ENCODE results near the gene RSAD2. TPM values are rescaled to one million over a fixed set of nuclear protein-coding genes. Genes with fewer than 3 reads are reported as not detected.

The RSAD2 gene
- total RNA-seq, 6 donors from 2014 or later: 8.4 to 20.0 (median 11.0) TPM

DNA sequence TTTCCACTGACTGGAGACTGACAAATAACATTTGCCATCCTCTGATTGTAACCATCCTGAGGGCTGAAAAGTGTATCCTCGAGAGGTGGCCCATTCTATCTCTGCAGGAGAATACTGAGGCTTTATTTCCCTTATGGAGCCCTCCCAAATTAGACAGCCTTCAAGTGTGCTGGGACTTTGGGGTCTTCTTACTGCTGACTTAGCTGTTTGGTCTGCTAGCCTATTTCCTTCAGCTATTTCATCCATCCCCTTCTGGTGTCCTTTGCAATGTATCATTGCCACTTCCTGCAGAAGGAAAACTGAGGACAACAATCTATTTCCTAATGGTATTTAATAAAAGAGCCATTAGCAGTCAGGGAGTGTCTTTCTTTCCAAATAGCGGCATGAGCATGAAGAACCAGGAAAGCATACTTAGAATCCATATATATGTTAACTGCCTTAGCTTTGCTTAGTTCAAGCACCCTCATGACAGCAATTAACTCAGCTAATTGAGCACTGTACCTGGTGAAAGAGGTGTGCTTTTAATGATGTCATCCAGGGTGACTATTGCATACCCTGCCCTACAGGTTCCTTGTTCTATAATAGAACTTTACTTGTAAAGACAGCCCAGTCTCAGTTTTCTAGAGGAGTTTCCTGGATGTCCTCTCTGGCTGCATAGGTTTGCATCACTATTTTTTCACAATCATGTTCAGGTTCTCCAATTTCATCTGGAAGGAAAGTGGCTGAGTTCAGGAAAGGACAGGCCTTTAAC is 35.9 kb upstream of the RSAD2 start:
- WGBS, 2 donors: 76 to 79% methylated on average over 2 of the region's 2 CpGs
- H3K27ac ChIP-seq: no peak overlapping the region
- no peaks in the 10 kb centered on the region for H3K27me3 ChIP-seq
- no peak for DNase-seq
- H3K9me3 ChIP-seq: peaks cover 41 to 66% (median 49%) of the 10 kb centered on the region in 4 donors
- peaks cover 0 to 7% (median 4%) of the 10 kb centered on the region in 4 donors for H3K36me3 ChIP-seq
- H3K4me1 ChIP-seq: no peaks in the 10 kb centered on the region
- H3K4me3 ChIP-seq: no peak overlapping the region
- ATAC-seq (ENCODE audit: low FRiP score in 2 of 2): no peak
- TF ChIP-seq POLR2AphosphoS5 (IDR thresholded peaks at IDR 0.05): no peak
- no peak for TF ChIP-seq EP300 (IDR thresholded peaks at IDR 0.05)
- TF ChIP-seq, protein P1, sequence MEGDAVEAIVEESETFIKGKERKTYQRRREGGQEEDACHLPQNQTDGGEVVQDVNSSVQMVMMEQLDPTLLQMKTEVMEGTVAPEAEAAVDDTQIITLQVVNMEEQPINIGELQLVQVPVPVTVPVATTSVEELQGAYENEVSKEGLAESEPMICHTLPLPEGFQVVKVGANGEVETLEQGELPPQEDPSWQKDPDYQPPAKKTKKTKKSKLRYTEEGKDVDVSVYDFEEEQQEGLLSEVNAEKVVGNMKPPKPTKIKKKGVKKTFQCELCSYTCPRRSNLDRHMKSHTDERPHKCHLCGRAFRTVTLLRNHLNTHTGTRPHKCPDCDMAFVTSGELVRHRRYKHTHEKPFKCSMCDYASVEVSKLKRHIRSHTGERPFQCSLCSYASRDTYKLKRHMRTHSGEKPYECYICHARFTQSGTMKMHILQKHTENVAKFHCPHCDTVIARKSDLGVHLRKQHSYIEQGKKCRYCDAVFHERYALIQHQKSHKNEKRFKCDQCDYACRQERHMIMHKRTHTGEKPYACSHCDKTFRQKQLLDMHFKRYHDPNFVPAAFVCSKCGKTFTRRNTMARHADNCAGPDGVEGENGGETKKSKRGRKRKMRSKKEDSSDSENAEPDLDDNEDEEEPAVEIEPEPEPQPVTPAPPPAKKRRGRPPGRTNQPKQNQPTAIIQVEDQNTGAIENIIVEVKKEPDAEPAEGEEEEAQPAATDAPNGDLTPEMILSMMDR (IDR thresholded peaks at IDR 0.05): no peak
- TF ChIP-seq POLR2A (IDR thresholded peaks at IDR 0.05): no peak

DNA sequence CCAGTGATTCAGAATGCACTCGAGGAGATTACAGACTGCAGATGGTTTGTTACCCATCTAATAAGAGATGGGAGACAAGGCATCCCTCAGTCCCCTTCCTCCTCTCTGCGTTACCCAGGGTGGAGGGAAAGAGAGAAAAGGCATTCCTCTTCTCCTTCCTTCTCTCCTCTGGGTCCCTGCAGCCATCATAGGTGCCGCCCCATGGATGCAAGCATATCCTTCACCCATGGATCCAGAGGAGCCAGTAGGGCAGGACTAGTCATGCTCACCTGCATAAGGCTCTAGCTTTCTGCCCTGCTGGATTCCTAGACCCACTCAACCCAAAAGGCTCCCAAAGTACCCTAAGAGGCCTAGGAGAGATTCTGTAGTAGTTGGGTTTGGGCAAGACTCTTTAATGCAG is 32.3 kb upstream of the RSAD2 start:
- TF ChIP-seq POLR2A (IDR thresholded peaks at IDR 0.05): no peak
- TF ChIP-seq, protein P1 (IDR thresholded peaks at IDR 0.05): no peak
- no peak for TF ChIP-seq POLR2AphosphoS5 (IDR thresholded peaks at IDR 0.05)
- TF ChIP-seq EP300 (IDR thresholded peaks at IDR 0.05): no peak
- H3K27ac ChIP-seq: no peak overlapping the region
- 81 to 85% methylated on average over 3 of the region's 3 CpGs for WGBS, 2 donors
- no peak overlapping the region for H3K4me3 ChIP-seq
- no peaks in the 10 kb centered on the region for H3K27me3 ChIP-seq
- ATAC-seq (ENCODE audit: low FRiP score in 2 of 2) (peak in 1 of 2 donors; percentile 35), DNase-seq (no peak)
- H3K4me1 ChIP-seq: no peaks in the 10 kb centered on the region
- peaks cover 6 to 29% (median 25%) of the 10 kb centered on the region in 4 donors for H3K36me3 ChIP-seq
- peaks cover 47 to 87% (median 74%) of the 10 kb centered on the region in 4 donors for H3K9me3 ChIP-seq

DNA sequence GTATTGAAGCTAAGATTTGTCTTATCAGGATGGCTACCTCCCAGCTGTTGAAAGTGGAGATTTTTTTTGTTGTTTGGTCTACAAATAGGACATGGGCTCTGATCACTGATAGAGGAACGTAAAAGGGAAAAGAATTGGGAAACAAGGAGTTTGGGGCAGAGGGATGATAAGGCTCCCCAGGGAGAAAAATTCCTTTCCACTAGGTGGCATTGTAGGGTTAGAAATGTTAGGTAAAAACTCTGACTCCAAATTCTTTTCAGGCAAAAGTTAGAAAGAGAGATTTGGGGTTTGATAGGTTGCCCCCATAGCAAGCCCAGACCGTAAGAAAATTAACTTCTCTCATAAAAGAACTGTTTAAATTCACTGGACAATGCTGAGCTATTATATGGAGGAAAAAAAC is 31.7 kb upstream of the RSAD2 start:
- WGBS, 2 donors: 92 to 94% methylated on average over 2 of the region's 2 CpGs
- ATAC-seq (ENCODE audit: low FRiP score in 2 of 2) (no peak), DNase-seq (no peak)
- peaks cover 47 to 84% (median 71%) of the 10 kb centered on the region in 4 donors for H3K9me3 ChIP-seq
- H3K4me3 ChIP-seq: no peak overlapping the region
- H3K36me3 ChIP-seq: peaks cover 6 to 35% (median 29%) of the 10 kb centered on the region in 4 donors
- H3K4me1 ChIP-seq: no peaks in the 10 kb centered on the region
- no peaks in the 10 kb centered on the region for H3K27me3 ChIP-seq
- H3K27ac ChIP-seq: no peak overlapping the region
- TF ChIP-seq, protein P1 (IDR thresholded peaks at IDR 0.05): no peak
- TF ChIP-seq POLR2AphosphoS5 (IDR thresholded peaks at IDR 0.05) (no peak), POLR2A (IDR thresholded peaks at IDR 0.05) (no peak), EP300 (IDR thresholded peaks at IDR 0.05) (no peak)

DNA sequence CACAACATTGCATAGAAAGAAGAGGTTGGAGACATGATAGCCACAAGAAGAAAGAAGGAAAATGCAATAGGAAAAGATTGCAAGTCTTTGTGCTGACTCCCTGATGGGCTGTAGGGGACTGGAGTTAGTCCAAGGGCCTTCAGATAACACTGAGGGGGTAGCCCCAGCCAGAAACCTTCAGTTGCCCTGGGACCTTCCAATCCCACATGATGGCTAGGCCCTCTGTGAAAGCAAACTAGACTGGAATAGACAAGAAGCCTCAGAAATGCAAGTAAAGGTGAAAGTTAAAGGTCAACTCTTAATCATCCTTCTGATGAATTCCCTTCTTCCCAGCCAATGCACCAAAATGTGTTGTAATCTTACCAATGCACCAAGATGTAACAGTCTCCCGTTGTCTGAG is 31.0 kb upstream of the RSAD2 start:
- TF ChIP-seq, protein P1 (IDR thresholded peaks at IDR 0.05): no peak
- TF ChIP-seq POLR2A (IDR thresholded peaks at IDR 0.05) (no peak), POLR2AphosphoS5 (IDR thresholded peaks at IDR 0.05) (no peak), EP300 (IDR thresholded peaks at IDR 0.05) (no peak)
- peaks cover 47 to 78% (median 71%) of the 10 kb centered on the region in 4 donors for H3K9me3 ChIP-seq
- no peak overlapping the region for H3K4me3 ChIP-seq
- H3K36me3 ChIP-seq: peaks cover 6 to 42% (median 35%) of the 10 kb centered on the region in 4 donors
- DNase-seq (no peak), ATAC-seq (ENCODE audit: low FRiP score in 2 of 2) (no peak)
- H3K27me3 ChIP-seq: no peaks in the 10 kb centered on the region
- 94 to 95% methylated on average over 1 of the region's 1 CpG for WGBS, 2 donors
- no peak overlapping the region for H3K27ac ChIP-seq
- no peaks in the 10 kb centered on the region for H3K4me1 ChIP-seq
